CMK (cell line): ENCODE measurements around the gene HOXC6.
A peak's percentile ranks its signal among the peaks of the same experiment; 100 is the strongest.

Experiments used
- DNase-seq: peaks from one replicate; pipeline ENCODE4 v3.0.0-alpha.2; 2010; ENCODE audit warnings: low read depth

HOXC6 gene

GRCh38 chr12:54016051-54016450 is 12.2 kb upstream of the HOXC6 start:
- no peak for DNase-seq

GRCh38 chr12:54016478-54016964 is 11.7 kb upstream of the HOXC6 start:
- DNase-seq, result no peak

GRCh38 chr12:54017027-54017788 is 11.0 kb upstream of the HOXC6 start:
- DNase-seq, result no peak

- DNase-seq, result peak; percentile 87
Observed at GRCh38 chr12:54017878-54018467, 10.3 kb upstream of the HOXC6 start.

- DNase-seq, result no peak
Observed at GRCh38 chr12:54018468-54018984, 9.7 kb upstream of the HOXC6 start.

GRCh38 chr12:54019091-54019811 is 9.0 kb upstream of the HOXC6 start:
- no peak for DNase-seq

GRCh38 chr12:54019924-54020590 is 8.2 kb upstream of the HOXC6 start:
- DNase-seq, result no peak

GRCh38 chr12:54020591-54021405 is 7.4 kb upstream of the HOXC6 start:
- DNase-seq, result no peak

GRCh38 chr12:54021432-54022013 is 6.7 kb upstream of the HOXC6 start:
- DNase-seq, result no peak

- DNase-seq, result no peak
Observed at GRCh38 chr12:54022960-54023884, 5.0 kb upstream of the HOXC6 start.

GRCh38 chr12:54024127-54024526 is 4.1 kb upstream of the HOXC6 start:
- DNase-seq, result no peak

GRCh38 chr12:54024581-54025305 is 3.5 kb upstream of the HOXC6 start:
- no peak for DNase-seq

- no peak for DNase-seq
Observed at GRCh38 chr12:54025499-54026405, 2.5 kb upstream of the HOXC6 start.

- no peak for DNase-seq
Observed at GRCh38 chr12:54026640-54027441, 1.4 kb upstream of the HOXC6 start.

GRCh38 chr12:54027442-54027786 is 826 bp upstream of the HOXC6 start:
- DNase-seq, result no peak

GRCh38 chr12:54029529-54030441 is 1.5 kb downstream of the HOXC6 start:
- no peak for DNase-seq
